K562 (cell line): ENCODE measurements around the gene RAB27B. TPM values are rescaled to one million over a fixed set of nuclear protein-coding genes. Genes with fewer than 3 reads are reported as not detected.

Experiments used
- ATAC-seq: fragments of 200-7000 bp; cut with Tn5 transposase; 3 replicates; pipeline ENCODE4 v1.9.1; 2020; ENCODE audit warnings: moderate library complexity
- BruUV-seq: library from RNA; stranded (reverse); fragments of 400-500 nt; replicated peaks from 2 replicates; lab custom pipeline; 2021; lab: Mats Ljungman, UMichigan
- CTCF ChIA-PET: fragments of 300-600 bp; formaldehyde crosslinking; extraction: SDS; loops from one replicate; lab custom pipeline; 2021; ENCODE audit warnings: low intra/inter-chr PET ratio; lab: Yijun Ruan, JAX
- POLR2A ChIA-PET: fragments of 300-600, 350-650 bp; sonication (Branson Sonifier 250); formaldehyde crosslinking; extraction: SDS; loops from one replicate; lab custom pipeline; 2021; ENCODE audit warnings: antibody characterized with exemption, inconsistent platforms; lab: Yijun Ruan, JAX
- DNase-seq, 4 experiments: peaks; one replicate each; pipeline versions ENCODE4 v3.0.0 to v3.0.0-alpha.2; 2011 to 2018; ENCODE audit warnings: low spot score in 3 of 4, mixed read lengths in 3 of 4; ENCODE audit errors: extremely low read depth in 1 of 4
- FAIRE-seq: peaks from 2 replicates; lab custom pipeline; 2011; peaks lifted over from hg19 to GRCh38; lab: Jason Lieb, UNC
- H2AFZ ChIP-seq: 2 replicates; pipeline ENCODE4 v1.6.0; 2011; ENCODE audit warnings: low read depth, low read length, control low read depth, inconsistent platforms
- H3K27ac ChIP-seq: fragments of 200-600 bp; 3 replicates; pipeline ENCODE4 v1.8.0; 2011; ENCODE audit warnings: low read depth, mild to moderate bottlenecking, control low read depth, inconsistent platforms, low read length, moderate library complexity, mixed read lengths; ENCODE audit errors: extremely low read depth
- H3K27me3 ChIP-seq, 2 experiments: fragments of 300-600 bp in 1 of 2; 2 replicates in 1 of 2; 3 replicates in 1 of 2; pipeline versions ENCODE4 v1.6.0 to v1.8.0; 2011; ENCODE audit warnings: inconsistent platforms in 2 of 2, low read length in 2 of 2, mild to moderate bottlenecking in 1 of 2, mixed read lengths in 1 of 2, moderate library complexity in 1 of 2; ENCODE audit not compliant: control insufficient read depth in 2 of 2, insufficient read depth in 2 of 2
- H3K36me3 ChIP-seq: fragments of 300-600 bp; 3 replicates; pipeline ENCODE4 v1.8.0; 2011; ENCODE audit warnings: mild to moderate bottlenecking, low read length, inconsistent platforms; ENCODE audit not compliant: control insufficient read depth, insufficient read depth
- H3K4me1 ChIP-seq, 2 experiments: fragments of 200-600 bp in 1 of 2; replicated peaks in 1 of 2; 2 replicates in 1 of 2; 3 replicates in 1 of 2; pipeline versions ENCODE4 v1.5.1 to v1.8.0; 2011; ENCODE audit warnings: inconsistent platforms in 2 of 2, low read length in 2 of 2, mild to moderate bottlenecking in 1 of 2, mixed read lengths in 1 of 2, moderate library complexity in 1 of 2; ENCODE audit not compliant: control insufficient read depth in 2 of 2, insufficient read depth in 2 of 2
- H3K4me2 ChIP-seq: 2 replicates; pipeline ENCODE4 v1.6.1; 2011; ENCODE audit warnings: low read length, control low read depth, inconsistent platforms, mixed read lengths; ENCODE audit not compliant: insufficient read depth
- H3K4me3 ChIP-seq: fragments of 200-600 bp; sonication (generic), shearing (Covaris generic); 2 replicates; pipeline ENCODE4 v1.5.1; 2016; ENCODE audit warnings: control low read depth, inconsistent platforms
- H3K79me2 ChIP-seq: fragments of 200-600 bp; 3 replicates; pipeline ENCODE4 v1.8.0; 2011; ENCODE audit warnings: low read length, inconsistent platforms; ENCODE audit not compliant: control insufficient read depth, insufficient read depth
- H3K9ac ChIP-seq, 2 experiments: 2 replicates each; pipeline versions ENCODE4 v1.6.0 to v1.6.1; 2011; ENCODE audit warnings: low read depth in 2 of 2, low read length in 2 of 2, control low read depth in 1 of 2, inconsistent platforms in 1 of 2, mild to moderate bottlenecking in 1 of 2, mixed read lengths in 1 of 2; ENCODE audit not compliant: insufficient read depth in 1 of 2
- H3K9me1 ChIP-seq: one replicate; pipeline ENCODE4 v1.6.0; 2011; ENCODE audit warnings: inconsistent platforms, mild to moderate bottlenecking, low read length, moderate library complexity; ENCODE audit not compliant: control insufficient read depth, insufficient read depth
- H3K9me3 ChIP-seq: replicated peaks from 2 replicates; pipeline ENCODE4 v1.5.1; 2011; ENCODE audit warnings: low read depth, low read length, inconsistent platforms; ENCODE audit not compliant: control insufficient read depth, insufficient read depth
- H4K20me1 ChIP-seq: replicated peaks from 2 replicates; pipeline ENCODE4 v1.6.1; 2011; ENCODE audit warnings: low read length, inconsistent platforms, mixed read lengths; ENCODE audit not compliant: control insufficient read depth, insufficient read depth
- ARNT ChIP-seq, 2 experiments: fragments of 450-650 bp; IDR thresholded peaks; 2 replicates each; pipeline ENCODE4 v1.6.1; 2016; ENCODE audit warnings: mild to moderate bottlenecking in 1 of 2
- ASH1L ChIP-seq: fragments of 450-650 bp; IDR thresholded peaks from 2 replicates; pipeline ENCODE4 v1.6.1; 2018; ENCODE audit warnings: borderline replicate concordance, mild to moderate bottlenecking, low read depth; ENCODE audit not compliant: partially characterized antibody
- CHD2 ChIP-seq: IDR thresholded peaks from 2 replicates; pipeline ENCODE4 v1.6.1; 2011; ENCODE audit warnings: low read depth, low read length
- COPS2 ChIP-seq: fragments of 450-650 bp; conservative IDR thresholded peaks from 2 replicates; pipeline ENCODE4 v1.6.1; 2016; ENCODE audit warnings: mild to moderate bottlenecking, moderate library complexity
- EHMT2 ChIP-seq: fragments of 450-650 bp; IDR thresholded peaks from 2 replicates; pipeline ENCODE4 v1.6.1; 2018; ENCODE audit warnings: antibody characterized with exemption
- HOXB6 ChIP-seq: fragments of 250-450 bp; sonication (Bioruptor Pico); IDR thresholded peaks from 2 replicates; pipeline ENCODE4 v1.5.1; 2022; ENCODE audit warnings: mild to moderate bottlenecking, borderline replicate concordance
- PHB ChIP-seq: fragments of 250-450 bp; sonication (Bioruptor Pico); IDR thresholded peaks from 2 replicates; pipeline ENCODE4 v1.5.0; 2021
- PML ChIP-seq: IDR thresholded peaks from 2 replicates; pipeline ENCODE4 v1.6.1; 2012; ENCODE audit warnings: low read length, inconsistent platforms
- RBM17 ChIP-seq: fragments of 200-400 bp; formaldehyde crosslinking; IDR thresholded peaks from 2 replicates; pipeline ENCODE4 v1.6.1; 2017; ENCODE audit warnings: low read depth, mild to moderate bottlenecking, low read length, borderline replicate concordance
- ZNF239 ChIP-seq: fragments of 250-450 bp; sonication (Bioruptor Pico); IDR thresholded peaks from 2 replicates; pipeline ENCODE4 v1.4.0; 2020; ENCODE audit warnings: mild to moderate bottlenecking
- ZNF274 ChIP-seq: IDR thresholded peaks from 2 replicates; pipeline ENCODE4 v1.6.1; 2011; ENCODE audit warnings: low read depth, mild to moderate bottlenecking, low read length, moderate library complexity, borderline replicate concordance
- WGBS: fragments of 100-300 bp; shearing (Covaris generic); methylation state at CpG from one replicate; pipeline ENCODE4 v1.1.6; 2016; ENCODE audit warnings: low coverage, mixed read lengths; ENCODE audit not compliant: insufficient coverage; ENCODE audit errors: missing lambda C conversion rate; 5-methylcytosine and 5-hydroxymethylcytosine counted together
- in situ Hi-C: fragments of 300-500 bp; cut with MboI; formaldehyde crosslinking; loops from 4 replicates; pipeline ENCODE4 v1.15.0; 2018; ENCODE audit warnings: inconsistent platforms, mixed read lengths
- intact Hi-C: fragments of 100-400 bp; cut with micrococcal nuclease; formaldehyde crosslinking; loops from 2 replicates; pipeline ENCODE4 v1.14.2; 2022
- polyA plus RNA-seq, 8 experiments: library from polyadenylated mRNA; depleted of rRNA in 4 of 8; stranded (reverse) in 5 of 8; unstranded in 3 of 8; fragments of >200 nt; fragmentation: Nextera tagmentation in 2 of 8; fragmentation: Illumina TruSeq in 1 of 8; extraction: Ambion mirVana in 2 of 8; extraction: Trizol in 1 of 8; gene quantifications; 2 replicates each; pipeline versions ENCODE4 v1.2.1 to v1.2.3, GENCODE V29; 2011 to 2014; ENCODE audit warnings: inconsistent platforms in 1 of 8, missing spikeins in 1 of 8
- total RNA-seq, 7 experiments: library from RNA; depleted of rRNA in 6 of 7; stranded (reverse); fragments of >200 nt in 6 of 7; fragmentation: Illumina TruSeq in 2 of 7; extraction: Trizol in 2 of 7; gene quantifications; 2 replicates each; pipeline versions ENCODE4 v1.2.1 to v1.2.3, GENCODE V29; 2011 to 2021; ENCODE audit warnings: low replicate concordance in 1 of 7
- TF ChIP-seq, protein P1 (sequence below): fragments of 250-450 bp; sonication (Bioruptor Pico); IDR thresholded peaks from 2 replicates; pipeline ENCODE4 v1.4.0; 2020; ENCODE audit warnings: mild to moderate bottlenecking, moderate library complexity
- TF ChIP-seq, protein P2 (sequence below): sonication (generic); formaldehyde crosslinking; IDR thresholded peaks from 2 replicates; pipeline ENCODE4 v1.4.0; 2020; ENCODE audit warnings: mild to moderate bottlenecking, missing genetic modification reagents
- TF ChIP-seq, protein P3 (sequence below): fragments of 250-450 bp; sonication (Bioruptor Pico); IDR thresholded peaks from 2 replicates; pipeline ENCODE4 v1.8.0; 2021; ENCODE audit warnings: moderate library complexity, mild to moderate bottlenecking, inconsistent platforms
- TF ChIP-seq, protein P4 (sequence below), 2 experiments: IDR thresholded peaks; 2 replicates each; pipeline ENCODE4 v1.6.1; 2012; ENCODE audit warnings: improper control_type of control experiment in 2 of 2, low read depth in 2 of 2, low read length in 2 of 2, borderline replicate concordance in 1 of 2

The RAB27B gene
- total and polyA plus RNA-seq, 9 of the 15 experiments (the other 6 are each of a cell fraction or from before 2014, with no cell fraction given) = 0.44 to 5.7 (median 1.2) TPM

DNA sequence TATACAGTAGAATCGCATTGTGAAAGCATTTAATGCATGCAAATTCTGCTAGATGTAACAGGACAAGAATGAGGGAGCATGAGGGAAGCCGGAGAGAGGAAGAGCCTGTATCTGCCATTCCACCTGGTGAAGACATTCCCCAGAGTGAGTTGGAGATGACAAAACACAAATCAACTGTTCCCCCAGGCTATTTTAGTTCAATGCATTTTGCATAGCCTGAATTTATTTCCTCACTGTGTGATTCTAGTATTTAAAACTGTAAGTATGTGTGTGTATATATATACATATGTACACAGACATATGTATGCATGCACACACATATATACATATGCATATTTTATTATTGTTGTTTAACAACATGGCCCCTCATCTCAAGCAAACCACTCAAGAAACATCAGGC lies 76.3 kb downstream of the RAB27B start (continued):
- TF ChIP-seq, protein P1, sequence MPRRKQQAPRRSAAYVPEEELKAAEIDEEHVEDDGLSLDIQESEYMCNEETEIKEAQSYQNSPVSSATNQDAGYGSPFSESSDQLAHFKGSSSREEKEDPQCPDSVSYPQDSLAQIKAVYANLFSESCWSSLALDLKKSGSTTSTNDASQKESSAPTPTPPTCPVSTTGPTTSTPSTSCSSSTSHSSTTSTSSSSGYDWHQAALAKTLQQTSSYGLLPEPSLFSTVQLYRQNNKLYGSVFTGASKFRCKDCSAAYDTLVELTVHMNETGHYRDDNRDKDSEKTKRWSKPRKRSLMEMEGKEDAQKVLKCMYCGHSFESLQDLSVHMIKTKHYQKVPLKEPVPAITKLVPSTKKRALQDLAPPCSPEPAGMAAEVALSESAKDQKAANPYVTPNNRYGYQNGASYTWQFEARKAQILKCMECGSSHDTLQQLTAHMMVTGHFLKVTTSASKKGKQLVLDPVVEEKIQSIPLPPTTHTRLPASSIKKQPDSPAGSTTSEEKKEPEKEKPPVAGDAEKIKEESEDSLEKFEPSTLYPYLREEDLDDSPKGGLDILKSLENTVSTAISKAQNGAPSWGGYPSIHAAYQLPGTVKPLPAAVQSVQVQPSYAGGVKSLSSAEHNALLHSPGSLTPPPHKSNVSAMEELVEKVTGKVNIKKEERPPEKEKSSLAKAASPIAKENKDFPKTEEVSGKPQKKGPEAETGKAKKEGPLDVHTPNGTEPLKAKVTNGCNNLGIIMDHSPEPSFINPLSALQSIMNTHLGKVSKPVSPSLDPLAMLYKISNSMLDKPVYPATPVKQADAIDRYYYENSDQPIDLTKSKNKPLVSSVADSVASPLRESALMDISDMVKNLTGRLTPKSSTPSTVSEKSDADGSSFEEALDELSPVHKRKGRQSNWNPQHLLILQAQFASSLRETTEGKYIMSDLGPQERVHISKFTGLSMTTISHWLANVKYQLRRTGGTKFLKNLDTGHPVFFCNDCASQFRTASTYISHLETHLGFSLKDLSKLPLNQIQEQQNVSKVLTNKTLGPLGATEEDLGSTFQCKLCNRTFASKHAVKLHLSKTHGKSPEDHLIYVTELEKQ (CRISPR knock-in tag) = no peak

DNA sequence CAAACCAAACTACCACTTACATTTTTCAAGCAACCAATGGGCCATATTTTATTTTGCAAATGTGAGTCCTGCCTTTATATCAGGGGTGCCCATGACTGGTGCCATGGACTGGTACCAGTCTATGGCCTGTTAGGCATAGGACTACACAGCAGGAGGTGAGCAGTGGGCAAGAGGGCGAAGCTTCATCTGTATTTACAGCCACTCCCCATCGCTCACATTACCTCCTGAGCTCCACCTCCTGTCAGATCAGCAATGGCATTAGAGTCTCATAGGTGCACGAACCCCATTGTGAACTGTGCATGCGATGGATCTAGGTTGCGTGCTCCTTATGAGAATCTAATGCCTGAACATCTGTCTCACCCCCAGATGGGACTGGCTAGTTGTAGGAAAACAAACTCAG lies 77.4 kb downstream of the RAB27B start:
- ChIA-PET POLR2A (no interaction called here), CTCF (no interaction called here)
- WGBS = 46% methylated on average over 5 of the region's 5 CpGs
- H3K79me2 ChIP-seq = no peaks in the 10 kb centered on the region
- FAIRE-seq (no peak), DNase-seq (no peak), ATAC-seq (no peak)
- no peaks in the 10 kb centered on the region for H3K36me3 ChIP-seq
- H2AFZ ChIP-seq = no peak overlapping the region
- in situ Hi-C loops = no loop called here
- no peaks in the 10 kb centered on the region for H3K9me3 ChIP-seq
- H3K4me1 ChIP-seq = no peaks in the 10 kb centered on the region
- H4K20me1 ChIP-seq = no peaks in the 10 kb centered on the region
- intact Hi-C loops = no loop called here
- H3K9me1 ChIP-seq = no peaks in the 10 kb centered on the region
- no peak overlapping the region for H3K9ac ChIP-seq
- no peaks in the 10 kb centered on the region for H3K27me3 ChIP-seq
- H3K4me2 ChIP-seq = no peak overlapping the region
- no peak overlapping the region for H3K4me3 ChIP-seq
- no peak overlapping the region for H3K27ac ChIP-seq
- no TSS peak for BruUV-seq
- TF ChIP-seq, protein P2, sequence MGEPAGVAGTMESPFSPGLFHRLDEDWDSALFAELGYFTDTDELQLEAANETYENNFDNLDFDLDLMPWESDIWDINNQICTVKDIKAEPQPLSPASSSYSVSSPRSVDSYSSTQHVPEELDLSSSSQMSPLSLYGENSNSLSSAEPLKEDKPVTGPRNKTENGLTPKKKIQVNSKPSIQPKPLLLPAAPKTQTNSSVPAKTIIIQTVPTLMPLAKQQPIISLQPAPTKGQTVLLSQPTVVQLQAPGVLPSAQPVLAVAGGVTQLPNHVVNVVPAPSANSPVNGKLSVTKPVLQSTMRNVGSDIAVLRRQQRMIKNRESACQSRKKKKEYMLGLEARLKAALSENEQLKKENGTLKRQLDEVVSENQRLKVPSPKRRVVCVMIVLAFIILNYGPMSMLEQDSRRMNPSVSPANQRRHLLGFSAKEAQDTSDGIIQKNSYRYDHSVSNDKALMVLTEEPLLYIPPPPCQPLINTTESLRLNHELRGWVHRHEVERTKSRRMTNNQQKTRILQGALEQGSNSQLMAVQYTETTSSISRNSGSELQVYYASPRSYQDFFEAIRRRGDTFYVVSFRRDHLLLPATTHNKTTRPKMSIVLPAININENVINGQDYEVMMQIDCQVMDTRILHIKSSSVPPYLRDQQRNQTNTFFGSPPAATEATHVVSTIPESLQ (CRISPR knock-in tag) = no peak
- TF ChIP-seq COPS2 (no peak), ZNF274 (no peak), HOXB6 (CRISPR knock-in tag) (no peak), EHMT2 (no peak), ARNT (IDR thresholded peaks at IDR 0.05) (no peak), PHB (CRISPR knock-in tag) (no peak), ZNF239 (CRISPR knock-in tag) (no peak), RBM17 (no peak), ASH1L (no peak), PML (no peak), CHD2 (no peak)
- TF ChIP-seq, protein P3, sequence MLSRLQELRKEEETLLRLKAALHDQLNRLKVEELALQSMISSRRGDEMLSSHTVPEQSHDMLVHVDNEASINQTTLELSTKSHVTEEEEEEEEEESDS (CRISPR knock-in tag) = no peak
- TF ChIP-seq, protein P4, sequence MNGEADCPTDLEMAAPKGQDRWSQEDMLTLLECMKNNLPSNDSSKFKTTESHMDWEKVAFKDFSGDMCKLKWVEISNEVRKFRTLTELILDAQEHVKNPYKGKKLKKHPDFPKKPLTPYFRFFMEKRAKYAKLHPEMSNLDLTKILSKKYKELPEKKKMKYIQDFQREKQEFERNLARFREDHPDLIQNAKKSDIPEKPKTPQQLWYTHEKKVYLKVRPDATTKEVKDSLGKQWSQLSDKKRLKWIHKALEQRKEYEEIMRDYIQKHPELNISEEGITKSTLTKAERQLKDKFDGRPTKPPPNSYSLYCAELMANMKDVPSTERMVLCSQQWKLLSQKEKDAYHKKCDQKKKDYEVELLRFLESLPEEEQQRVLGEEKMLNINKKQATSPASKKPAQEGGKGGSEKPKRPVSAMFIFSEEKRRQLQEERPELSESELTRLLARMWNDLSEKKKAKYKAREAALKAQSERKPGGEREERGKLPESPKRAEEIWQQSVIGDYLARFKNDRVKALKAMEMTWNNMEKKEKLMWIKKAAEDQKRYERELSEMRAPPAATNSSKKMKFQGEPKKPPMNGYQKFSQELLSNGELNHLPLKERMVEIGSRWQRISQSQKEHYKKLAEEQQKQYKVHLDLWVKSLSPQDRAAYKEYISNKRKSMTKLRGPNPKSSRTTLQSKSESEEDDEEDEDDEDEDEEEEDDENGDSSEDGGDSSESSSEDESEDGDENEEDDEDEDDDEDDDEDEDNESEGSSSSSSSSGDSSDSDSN (IDR thresholded peaks at IDR 0.05; ENCODE audit: borderline replicate concordance in 1 of 2, low read depth in 2 of 2, low read length in 2 of 2) = no peak
